ENCODE measurements around the gene CBR1.

GRCh38 chr21:36035381-36035791 lies 34.4 kb upstream of the CBR1 start:
- no peak for TF ChIP-seq EZH2 (IDR thresholded peaks at IDR 0.05; ENCODE audit: low read length, unreplicated experiment)
- TF ChIP-seq CTCF (conservative IDR thresholded peaks at IDR 0.05; ENCODE audit: low read depth, low read length) = 0 out of 2 replicates have a peak, but pooled peaks have one; percentile 18

All from PC-3 (cell line).